T47D (cell line): ENCODE results near the gene CENPW.

Experiments used
- DNase-seq, 2 experiments: peaks; one replicate each; pipeline versions ENCODE4 v3.0.0 to v3.0.0-alpha.2; 2011 to 2012; ENCODE audit warnings: low read depth in 1 of 2, low spot score in 1 of 2
- JUND ChIP-seq: IDR thresholded peaks from 2 replicates; pipeline ENCODE4 v1.6.1; 2012; ENCODE audit warnings: low read depth
- in situ Hi-C: cut with HindIII; loops from 2 replicates; pipeline ENCODE4 v1.10.0; 2016; ENCODE audit warnings: low sequenced_read_pairs, low pct_unique_long_range_greater_than_20kb

The CENPW gene

DNA sequence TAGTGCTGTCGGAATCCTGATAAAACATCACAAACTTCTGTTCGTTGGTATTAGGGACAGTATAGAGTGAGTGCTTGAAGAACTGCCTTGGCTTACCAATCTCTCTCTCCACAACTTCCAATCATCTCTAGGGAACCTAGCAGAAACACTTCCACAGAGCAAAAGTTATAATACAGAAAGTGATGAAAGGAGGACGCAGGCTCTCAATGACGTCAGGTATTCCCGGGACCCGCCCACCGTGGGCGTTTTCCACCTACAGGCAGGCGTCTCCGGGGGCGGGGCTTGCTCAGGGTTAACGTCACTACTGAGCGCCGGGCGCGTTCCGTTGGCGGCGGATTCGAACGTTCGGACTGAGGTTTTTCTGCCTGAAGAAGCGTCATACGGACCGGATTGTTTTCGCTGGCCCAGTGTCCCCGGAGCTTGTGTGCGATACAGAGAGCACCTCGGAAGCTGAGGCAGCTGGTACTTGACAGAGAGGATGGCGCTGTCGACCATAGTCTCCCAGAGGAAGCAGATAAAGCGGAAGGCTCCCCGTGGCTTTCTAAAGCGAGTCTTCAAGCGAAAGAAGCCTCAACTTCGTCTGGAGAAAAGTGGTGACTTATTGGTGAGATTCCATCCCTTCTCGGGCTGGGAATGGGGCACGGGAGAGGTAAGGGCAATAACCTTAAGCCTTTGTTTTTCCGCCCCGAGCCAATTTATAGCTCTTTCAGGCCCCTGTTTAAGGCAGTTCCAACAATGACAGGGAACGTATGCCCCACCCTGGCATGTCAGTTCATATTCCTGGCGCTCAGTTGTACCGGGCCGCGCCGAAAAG is at the start of gene CENPW:
Gene CENPW, plus strand, starts transcription at position 320 of the 814 bp plus-strand sequence. Its CDS starts 159 bp downstream, at position 479.
- DNase-seq: peak; percentile 41 to 87
- in situ Hi-C loops: no loop called here
- no peak for TF ChIP-seq JUND

DNA sequence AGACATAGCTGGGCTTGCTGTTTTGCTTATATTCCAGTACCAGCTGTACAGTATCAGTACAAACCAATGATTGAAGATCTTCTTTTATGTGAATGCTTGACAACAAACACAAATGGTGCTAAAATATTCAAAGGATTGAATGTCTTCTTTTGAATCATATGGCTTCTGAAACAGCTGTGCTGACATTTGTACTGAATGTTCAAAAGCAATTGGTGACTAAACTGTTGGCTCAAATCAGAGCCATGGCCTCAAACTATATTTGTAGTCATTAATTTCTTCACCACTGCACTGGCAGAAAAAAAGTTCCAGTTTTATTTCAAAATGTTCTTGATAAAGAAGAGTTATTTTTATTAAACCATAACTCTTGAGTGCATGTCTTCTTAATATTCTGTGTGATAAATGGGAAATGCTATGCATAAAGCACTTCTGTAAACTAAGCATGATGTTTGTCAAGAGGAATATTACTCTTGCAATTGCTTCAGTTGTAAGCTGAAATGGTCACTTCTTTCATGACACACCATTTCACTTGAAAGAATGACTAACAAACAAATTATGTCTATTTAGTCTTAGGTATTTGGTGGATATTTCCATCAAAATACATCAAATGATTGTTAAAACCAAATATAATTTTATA is 45.9 kb upstream of the CENPW start:
- TF ChIP-seq JUND: no peak
- in situ Hi-C loops: no loop called here
- no peak for DNase-seq

DNA sequence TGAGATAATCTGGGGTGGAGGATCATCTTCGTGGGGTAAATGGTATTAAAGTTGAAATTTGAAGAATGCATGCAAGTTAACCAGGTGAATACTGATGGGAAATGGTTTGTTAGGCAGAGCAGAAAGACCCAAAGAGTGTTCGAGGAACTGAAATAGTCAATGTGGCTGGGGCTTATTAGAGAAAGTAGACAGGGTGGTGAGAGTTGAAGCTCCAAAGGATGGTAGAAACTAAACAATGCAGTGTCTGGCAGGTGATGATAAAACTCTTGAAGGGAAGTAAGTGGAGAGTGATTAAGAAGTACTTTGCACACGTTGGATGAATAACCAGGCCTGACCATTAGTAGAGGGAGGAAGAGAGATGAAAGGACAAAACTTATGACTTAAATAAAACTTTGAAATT is 39.8 kb upstream of the CENPW start:
- no peak for DNase-seq
- TF ChIP-seq JUND: no peak
- in situ Hi-C loops: no loop called here

DNA sequence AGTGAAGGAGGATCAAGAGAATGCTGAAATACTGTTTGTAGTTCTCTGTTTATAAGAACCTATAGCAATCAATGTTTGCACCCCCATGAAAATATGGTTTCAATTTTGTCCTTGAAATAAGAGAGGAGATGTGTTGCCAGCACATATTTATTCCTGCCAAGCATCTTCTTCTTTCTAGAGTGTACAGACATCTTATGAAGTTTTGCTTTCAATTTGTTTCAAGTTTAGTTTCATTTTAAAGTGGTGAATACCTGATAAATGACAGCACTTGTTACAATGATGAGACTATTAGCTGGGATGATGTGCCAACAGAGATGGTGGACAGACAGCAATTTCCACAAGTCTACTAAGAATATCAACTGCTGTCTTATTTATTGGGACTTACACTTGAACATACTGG is 39.2 kb upstream of the CENPW start:
- in situ Hi-C loops: no loop called here
- no peak for TF ChIP-seq JUND
- DNase-seq: no peak

DNA sequence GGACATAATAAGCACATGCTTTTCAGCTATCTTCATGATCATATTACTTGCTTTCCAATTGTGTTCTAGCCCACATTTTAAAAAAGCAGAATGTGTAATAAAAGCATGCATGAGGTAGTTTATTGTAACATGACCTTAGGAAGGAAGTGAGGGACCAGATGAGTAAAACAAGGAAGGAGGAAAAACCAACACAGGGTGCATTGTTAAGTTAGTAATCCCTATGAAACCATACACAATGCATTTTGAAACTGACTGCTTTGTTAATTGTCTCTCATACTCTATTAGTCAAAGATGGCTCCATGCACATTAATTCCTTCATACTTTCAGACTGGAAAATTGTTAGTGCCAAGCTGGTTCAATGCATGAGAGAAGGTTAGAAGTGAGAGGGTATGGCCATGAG is 37.7 kb upstream of the CENPW start:
- no peak for DNase-seq
- in situ Hi-C loops: no loop called here
- no peak for TF ChIP-seq JUND

DNA sequence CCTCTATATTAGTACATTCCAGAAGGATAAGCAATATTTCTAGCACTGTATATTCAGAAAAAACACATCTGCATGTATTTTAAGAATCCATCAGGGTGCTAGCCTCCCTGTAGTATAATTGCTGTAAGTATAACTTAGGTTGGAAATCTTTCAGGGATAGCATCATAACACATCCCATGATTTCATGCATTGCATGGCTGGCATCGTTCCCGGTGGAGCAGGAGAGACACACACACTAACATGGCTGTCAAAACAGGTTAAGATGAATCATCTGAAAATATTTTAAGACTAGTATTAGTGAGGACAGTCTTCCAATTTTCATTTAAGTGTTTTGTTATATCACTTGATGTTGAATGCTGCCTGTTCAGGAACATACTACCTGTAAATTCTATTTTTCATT is 32.1 kb upstream of the CENPW start:
- no peak for TF ChIP-seq JUND
- DNase-seq: no peak
- in situ Hi-C loops: no loop called here

DNA sequence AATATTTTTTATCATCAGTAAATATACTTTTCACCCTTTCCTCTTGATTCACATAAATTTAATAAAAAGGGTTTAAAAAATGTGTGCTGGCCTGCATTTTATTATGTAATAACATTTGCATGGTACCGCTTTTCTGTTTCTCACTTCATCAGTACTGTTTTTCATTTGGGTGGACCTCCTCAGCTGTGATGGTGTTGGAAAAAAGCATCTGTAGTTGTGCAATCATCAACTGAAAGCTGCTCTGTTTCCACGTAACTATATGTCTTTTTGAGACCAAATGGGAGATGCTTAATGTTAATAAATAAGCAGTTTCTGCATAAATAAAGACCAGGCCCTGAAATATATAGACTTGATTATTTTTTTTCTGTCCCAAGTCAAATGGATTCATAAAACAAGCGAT is 31.6 kb upstream of the CENPW start:
- TF ChIP-seq JUND: no peak

DNA sequence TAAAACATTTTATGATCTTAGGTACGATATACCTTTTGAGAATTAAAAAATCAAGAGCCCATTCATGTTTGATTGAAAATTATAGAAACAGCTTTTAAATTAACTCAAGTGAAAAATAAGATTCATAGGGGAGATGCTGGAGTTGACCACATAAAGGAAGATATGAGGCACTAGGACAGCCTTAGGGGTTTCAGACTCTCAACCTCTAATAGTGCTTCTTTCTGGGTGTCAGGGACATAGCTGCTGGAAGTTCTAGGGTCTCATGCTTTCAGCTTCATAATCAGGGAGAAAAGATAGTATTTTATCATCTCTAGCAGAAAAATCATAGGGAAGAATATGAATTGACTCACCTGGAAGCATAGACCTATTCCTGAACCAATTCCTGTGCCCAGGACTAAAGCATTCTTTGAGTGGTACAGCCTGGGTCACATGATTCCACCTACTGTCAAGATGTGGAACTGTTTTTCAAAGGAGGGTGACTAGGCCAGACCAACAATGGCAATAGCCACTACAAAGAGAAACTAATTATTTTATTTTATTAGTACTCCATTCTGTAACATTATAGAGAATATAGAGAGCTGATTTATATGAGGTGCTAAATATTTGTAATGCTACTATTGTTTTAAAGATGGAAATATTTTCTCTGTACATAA is 27.8 kb upstream of the CENPW start:
- in situ Hi-C loops: no loop called here
- TF ChIP-seq JUND: no peak

More for the DNA sequence above, 31.6 kb upstream of the CENPW start:
- in situ Hi-C loops: no loop called here
- no peak for DNase-seq

DNA sequence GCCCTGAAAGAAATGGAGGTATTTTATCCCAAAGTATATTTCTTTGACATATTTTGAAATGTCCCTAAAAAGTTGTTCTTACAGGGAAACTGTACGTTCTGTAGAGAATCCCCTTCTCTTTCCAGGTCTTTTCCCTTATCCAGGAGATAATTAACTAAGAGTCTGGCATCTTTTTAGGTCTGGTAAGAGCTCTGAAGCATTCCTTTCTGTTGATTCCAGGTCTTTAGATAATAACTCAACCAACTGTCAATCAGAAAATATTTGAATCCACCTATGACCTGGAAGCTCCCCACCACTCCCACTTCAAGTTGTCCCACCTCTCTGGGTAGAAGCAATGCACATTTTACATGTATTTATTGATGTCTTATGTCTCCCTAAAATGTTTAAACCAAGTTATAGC is 26.0 kb upstream of the CENPW start:
- no peak for TF ChIP-seq JUND
- DNase-seq: no peak
- in situ Hi-C loops: no loop called here

More for the DNA sequence above, 27.8 kb upstream of the CENPW start:
- DNase-seq: peak in 1 of 2 experiments; percentile 24

DNA sequence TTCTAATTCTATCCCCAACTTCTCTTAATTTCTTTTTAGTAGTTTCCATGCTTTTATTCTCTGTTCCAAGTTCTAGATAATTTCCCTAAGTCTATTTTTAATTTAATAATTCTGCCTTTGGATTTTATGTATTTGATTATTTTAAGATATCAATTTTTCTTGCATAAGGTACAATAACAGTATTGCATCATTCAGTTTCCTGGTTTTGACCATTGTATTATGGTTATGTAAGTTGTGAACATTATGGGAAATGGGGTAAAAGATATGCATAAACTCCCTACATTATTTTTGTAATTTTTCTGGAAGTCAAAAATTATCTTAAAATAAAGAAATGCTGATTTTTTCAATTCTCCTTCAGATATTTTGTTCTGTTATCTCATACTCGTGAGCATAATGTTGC is 21.1 kb upstream of the CENPW start:
- no peak for DNase-seq
- in situ Hi-C loops: no loop called here
- no peak for TF ChIP-seq JUND

DNA sequence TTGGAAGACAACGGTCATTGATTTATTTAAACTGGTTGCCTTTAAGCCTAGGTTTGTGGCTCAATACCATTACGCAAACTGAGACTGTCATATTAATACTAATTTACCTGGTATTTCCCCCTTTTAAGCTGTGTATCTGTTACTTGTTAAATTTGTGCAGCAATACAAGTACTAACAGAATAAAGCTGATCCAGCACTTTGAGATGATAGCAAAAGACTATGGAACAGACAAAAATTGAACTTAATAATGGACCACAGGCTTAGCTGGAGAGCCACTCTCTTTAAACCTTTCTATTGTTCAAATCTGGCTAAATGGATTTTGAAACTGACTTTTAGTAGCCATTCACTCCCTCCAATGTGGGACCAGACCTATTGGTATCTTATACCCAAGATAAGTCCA is 6.2 kb upstream of the CENPW start:
- DNase-seq: no peak
- no peak for TF ChIP-seq JUND
- in situ Hi-C loops: no loop called here

DNA sequence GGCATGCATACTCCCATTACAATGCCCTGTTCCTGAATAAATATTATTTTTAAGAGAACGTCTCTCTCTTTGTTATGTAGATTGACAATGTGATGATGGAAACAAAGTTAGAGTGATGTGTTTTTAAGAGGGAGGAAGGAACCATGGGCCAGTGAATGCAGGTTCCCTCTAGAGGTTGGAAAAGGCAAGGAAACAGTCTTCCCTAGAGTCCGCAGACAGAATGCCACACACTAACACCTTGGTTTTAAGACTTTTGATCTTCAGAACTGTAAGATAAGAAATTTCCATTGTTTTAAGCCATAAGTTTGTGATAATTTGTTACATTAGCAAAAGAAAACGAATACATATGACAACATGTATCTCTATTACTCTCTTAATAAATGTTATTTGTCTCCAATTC is 4.7 kb upstream of the CENPW start:
- in situ Hi-C loops: no loop called here
- no peak for TF ChIP-seq JUND
- peak in 1 of 2 experiments; percentile 9 for DNase-seq

DNA sequence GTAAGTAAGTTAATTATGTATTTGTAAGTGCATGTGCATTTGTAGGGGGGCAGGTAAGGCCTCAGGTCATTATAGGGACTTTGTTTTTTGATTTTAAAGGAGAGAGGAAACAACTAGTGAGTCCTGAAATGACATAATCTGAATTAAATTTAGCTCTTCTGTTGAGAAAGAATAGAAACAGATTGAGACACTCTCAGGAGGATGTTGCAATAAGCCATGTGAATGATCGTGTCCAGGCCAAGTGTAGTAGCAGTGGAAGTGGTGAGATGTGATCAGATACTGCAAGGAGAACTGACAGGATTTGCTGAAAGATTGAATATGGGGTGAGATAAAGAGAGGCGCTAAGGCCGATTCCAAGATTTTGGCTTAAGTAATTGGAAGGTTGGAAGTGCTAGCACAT is 2.6 kb upstream of the CENPW start:
- no peak for TF ChIP-seq JUND
- no peak for DNase-seq

More for the DNA sequence above, 2.6 kb upstream of the CENPW start:
- in situ Hi-C loops: no loop called here
